Ovary (tissue), 3 donors: ENCODE data around the gene CDRT4.

Experiments used
- CTCF ChIP-seq, 3 donors: fragments of 450-650 bp in 2 of 3; fragments of 200-600 bp in 1 of 3; IDR thresholded peaks; one replicate each; pipeline versions ENCODE4 v1.5.1 to v1.8.0; 2016 to 2022; ENCODE audit warnings: antibody characterized with exemption in 3 of 3, mild to moderate bottlenecking in 1 of 3
- EP300 ChIP-seq: sonication (generic); formaldehyde crosslinking; IDR thresholded peaks from one replicate; pipeline ENCODE4 v1.6.1; 2017; ENCODE audit warnings: antibody characterized with exemption
- POLR2A ChIP-seq: fragments of 450-650 bp; IDR thresholded peaks from one replicate; pipeline ENCODE4 v1.6.1; 2017; ENCODE audit warnings: antibody characterized with exemption, mild to moderate bottlenecking, moderate library complexity
- donor health status: DM: no; HTN: no; CAD: no.

DNA sequence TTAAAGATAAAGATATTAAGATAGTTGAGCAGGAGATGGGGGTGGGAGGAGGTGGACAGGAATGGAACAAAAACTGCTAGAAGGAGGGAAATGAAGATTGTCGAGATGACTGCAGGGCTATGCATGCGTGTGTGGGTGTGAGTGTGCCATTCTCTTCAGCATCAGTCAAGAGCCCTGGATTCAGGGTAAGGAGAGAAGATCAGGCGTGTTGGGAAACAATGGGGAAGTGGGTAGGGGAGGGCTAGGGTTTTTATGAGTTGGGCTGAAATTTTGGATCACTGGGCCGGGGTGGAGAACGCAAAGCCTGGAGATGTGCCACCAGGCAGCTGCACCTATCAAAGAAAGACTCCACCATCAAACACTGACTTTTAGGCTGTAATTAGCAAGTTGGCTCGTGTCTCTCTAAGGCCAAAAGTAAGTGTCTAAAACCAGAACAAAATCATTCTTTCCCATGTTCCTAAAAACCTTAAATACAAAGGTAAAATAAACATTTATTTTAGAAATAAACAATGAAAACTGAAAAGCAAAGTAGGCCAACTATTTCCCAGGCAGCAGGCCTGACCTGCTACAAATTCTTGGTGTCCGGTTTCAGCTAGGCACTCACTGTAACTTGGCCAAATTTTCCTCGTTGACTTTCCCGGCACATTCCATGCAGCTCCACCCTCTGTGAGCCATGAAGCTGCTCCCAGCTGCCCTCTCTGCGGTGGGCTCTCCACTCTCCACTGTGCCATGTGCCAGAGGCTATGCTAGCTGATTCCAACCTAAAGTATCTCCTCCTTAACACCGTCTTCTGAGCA lies 4.2 kb downstream of the CDRT4 start:
- TF ChIP-seq CTCF (IDR thresholded peaks at IDR 0.05) (no peak), EP300 (no peak), POLR2A (no peak)
